VCaP (cell line): ENCODE results near the gene GCG.

ENCODE experiments used
- H3K27ac ChIP-seq: fragments of 450-650 bp; 2 replicates; pipeline ENCODE4 v1.5.1; 2017
- CTCF ChIP-seq: fragments of 450-650 bp; conservative IDR thresholded peaks from 2 replicates; pipeline ENCODE4 v1.5.1; 2017; ENCODE audit warnings: mild to moderate bottlenecking, moderate library complexity

Gene GCG

GRCh38 chr2:162106146-162106551, 45.9 kb downstream of the GCG start:
- TF ChIP-seq CTCF = no peak
- no peak overlapping the region for H3K27ac ChIP-seq

- TF ChIP-seq CTCF = no peak
Measured at GRCh38 chr2:162103443-162104009, 48.5 kb downstream of the GCG start.

GRCh38 chr2:162100579-162100978, 51.5 kb downstream of the GCG start:
- no peak for TF ChIP-seq CTCF
- no peak overlapping the region for H3K27ac ChIP-seq

More at GRCh38 chr2:162103443-162104009, 48.5 kb downstream of the GCG start:
- H3K27ac ChIP-seq = no peak overlapping the region

- H3K27ac ChIP-seq = no peak overlapping the region
Measured at GRCh38 chr2:162099836-162100235, 52.2 kb downstream of the GCG start.

More at GRCh38 chr2:162099836-162100235, 52.2 kb downstream of the GCG start:
- TF ChIP-seq CTCF = no peak
